NCI-H524 (cell line): ENCODE data around the gene SLC2A10.

Source experiments
- DNase-seq, 2 experiments: peaks; one replicate each; lab custom pipeline; 2025; lab: John Stamatoyannopoulos, UW

SLC2A10 gene

DNA sequence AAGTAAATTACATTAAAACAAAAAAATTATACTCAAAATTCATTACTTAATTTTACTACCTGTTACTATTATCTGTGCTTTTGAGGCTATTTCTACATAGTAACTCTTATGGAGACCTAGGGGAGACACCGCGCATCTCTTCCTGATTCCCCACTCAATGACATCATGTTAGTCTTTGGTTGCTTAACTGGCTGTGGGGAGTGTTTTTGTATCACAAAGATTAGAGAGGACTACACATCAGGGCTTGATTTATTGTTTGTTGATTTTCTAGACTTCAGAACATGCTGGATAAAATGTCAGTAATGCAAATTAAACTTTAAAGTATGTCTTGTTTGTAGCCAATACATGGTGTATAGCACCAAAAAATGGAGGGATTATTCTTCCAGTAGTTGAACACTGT, 26.0 kb downstream of the SLC2A10 start:
- DNase-seq: no peak

DNA sequence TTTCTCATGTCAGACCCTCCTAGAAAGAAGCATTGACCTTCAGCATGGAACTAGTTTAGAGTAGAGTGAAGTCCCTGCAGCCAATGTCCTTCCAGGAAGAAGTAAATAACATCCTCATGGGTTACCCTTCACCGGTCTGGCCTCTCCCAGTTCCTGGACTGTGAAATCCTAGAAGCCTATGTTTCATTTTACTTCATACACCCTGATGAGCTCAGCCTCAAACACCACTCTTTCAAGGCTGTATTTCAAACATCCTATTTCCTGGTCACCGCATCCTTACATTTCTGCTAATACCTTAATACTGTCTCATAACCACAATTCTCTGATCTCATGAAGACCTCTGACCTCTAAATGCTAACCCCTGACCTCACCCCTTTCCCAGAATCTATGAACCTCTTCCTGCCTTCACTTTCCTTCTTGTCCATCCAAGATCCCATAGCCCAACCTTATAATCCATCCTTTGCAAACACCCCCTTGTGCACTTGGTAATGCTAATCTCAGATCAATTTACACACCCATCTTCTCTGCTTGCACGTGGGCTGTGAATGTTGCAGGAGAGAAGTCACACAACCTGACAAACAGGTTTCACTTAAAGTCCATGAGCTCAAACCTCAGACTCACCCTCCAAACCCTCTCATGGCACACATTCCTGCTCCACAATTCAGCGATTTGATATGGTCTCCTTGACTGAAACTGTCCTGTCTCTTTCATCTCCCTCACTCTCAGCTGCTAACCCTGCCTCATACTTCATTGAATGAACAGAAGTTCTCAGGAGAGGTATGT, 30.2 kb downstream of the SLC2A10 start:
- DNase-seq: no peak

GRCh38 chr20:46740214-46740609, 30.8 kb downstream of the SLC2A10 start:
- no peak for DNase-seq

GRCh38 chr20:46741924-46742668, 32.6 kb downstream of the SLC2A10 start:
- no peak for DNase-seq

- no peak for DNase-seq
Measured at GRCh38 chr20:46742669-46743045, 33.2 kb downstream of the SLC2A10 start.

DNA sequence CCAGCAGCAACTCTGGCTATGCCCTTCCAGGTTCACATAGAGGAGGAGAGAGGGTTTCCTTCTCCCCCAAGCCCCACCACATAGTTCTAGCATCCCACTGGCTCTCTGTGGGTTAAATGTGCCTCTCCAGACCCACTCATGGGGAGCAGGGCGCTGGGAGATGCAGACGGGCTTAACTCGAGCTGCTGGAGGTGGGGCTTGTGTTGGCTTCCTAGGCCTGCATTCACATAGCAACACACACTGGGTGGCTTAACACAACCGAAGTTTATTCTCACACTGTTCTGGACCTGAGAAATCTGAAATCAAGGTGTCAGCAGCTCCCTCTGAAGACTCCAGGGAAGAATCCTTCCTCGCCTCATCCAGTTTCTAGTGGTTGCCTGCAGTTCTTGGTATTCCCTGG, 33.6 kb downstream of the SLC2A10 start:
- no peak for DNase-seq

GRCh38 chr20:46746956-46747526, 37.6 kb downstream of the SLC2A10 start:
- DNase-seq: no peak

DNA sequence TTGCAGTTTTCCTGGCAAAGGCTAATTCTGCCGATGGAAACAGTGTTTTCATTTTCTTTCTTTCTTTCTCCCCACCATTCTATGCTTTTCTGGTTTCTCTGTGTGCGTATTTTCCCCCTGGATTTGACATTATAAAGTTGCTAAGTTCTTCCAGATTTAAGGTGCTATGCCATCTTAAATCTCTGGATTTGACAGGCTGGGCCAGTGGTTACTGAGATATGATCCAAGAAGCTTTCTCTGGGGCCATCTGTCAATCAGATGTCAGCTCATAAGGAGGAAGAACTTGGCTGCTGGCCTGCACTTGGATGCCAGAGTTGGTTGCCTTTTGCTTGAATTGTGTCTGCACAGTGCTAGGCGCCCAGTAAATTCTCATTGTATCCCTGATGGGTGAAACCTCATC, 39.7 kb downstream of the SLC2A10 start:
- DNase-seq: peak; percentile 9 to 62

DNA sequence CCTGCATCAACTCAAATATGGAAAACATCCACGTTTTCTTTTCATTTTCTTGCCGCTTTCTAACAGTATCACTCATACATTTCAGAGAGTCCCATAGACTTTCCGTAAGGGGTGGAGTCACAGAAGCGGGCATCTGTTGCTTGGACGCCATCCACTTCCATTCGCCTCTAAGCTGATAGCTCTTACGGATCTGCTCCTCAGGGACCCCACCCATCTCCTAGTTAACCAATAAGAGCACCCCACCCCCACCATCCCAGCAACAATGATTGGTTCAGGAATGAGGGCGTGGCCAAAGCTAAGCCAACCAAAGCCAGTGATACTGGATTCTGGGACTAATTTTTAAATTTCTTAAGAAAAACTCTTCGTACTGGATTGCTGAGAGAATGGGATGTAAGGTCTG, 42.4 kb downstream of the SLC2A10 start:
- peak; percentile 91 to 92 for DNase-seq

DNA sequence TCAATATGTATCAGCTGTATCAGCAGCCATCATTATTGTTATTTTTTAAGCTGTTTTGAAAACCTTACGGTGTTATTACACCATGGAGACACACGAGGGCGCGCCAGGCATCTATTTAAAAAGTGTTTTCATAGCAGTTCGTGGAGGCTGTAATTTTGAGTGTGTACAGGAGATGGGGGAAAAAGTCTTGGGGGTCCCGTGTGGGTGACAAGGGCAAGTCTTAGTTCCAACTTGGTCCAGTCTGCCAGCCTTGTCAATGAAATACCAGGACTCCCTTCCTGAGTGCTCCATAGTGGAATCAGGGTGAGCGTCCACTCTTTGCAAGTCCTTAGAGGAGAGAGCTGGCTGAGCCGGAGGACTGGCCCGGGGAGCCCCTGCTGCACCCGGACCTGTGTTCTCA, 43.3 kb downstream of the SLC2A10 start:
- DNase-seq: peak; percentile 79 to 81

DNA sequence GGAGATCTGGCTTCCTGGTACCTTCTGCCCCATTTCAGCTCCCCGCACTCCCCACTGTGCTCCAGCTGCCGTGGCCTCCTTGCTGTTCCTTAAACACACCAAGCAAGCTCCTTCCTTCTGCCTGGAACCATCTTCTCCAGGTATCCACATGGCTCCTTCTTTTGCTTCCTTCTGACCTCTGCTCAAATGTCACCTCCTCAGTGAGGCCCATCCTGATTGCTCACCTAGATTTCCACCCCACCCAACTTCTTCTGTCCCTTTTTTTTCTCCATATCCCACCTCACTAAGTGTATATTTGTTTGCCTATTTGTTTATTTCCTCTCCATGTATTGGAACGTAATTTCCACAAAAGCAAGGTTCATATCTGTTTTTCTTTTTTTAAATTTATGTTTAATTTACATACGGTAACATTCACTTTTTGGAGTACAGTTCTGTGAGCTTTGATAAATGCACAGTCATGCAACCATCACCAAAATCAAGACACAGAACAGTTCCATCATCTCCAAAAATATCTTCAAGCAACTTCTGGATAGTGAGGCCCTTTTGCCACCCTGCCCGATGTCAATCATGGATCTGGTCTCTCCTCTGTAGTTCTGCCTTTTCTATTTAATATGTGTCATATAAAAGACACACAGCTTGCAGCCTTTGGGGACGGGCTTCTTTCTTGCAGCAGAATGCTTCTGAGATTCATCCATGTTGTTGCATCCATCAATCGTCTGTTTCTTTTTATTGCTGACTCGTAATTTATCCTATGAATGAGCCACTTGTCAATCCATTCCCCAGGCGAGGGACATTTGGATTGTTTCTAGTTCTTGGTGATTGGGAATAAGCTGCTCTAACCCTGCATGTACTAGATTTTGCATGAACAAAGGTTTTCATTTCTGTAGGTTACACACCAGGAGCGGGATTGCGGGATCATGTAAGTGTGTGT, 46.3 kb downstream of the SLC2A10 start:
- no peak for DNase-seq

GRCh38 chr20:46756419-46756818, 47.0 kb downstream of the SLC2A10 start:
- DNase-seq: no peak

- DNase-seq: no peak
Measured at GRCh38 chr20:46757135-46757534, 47.7 kb downstream of the SLC2A10 start.

DNA sequence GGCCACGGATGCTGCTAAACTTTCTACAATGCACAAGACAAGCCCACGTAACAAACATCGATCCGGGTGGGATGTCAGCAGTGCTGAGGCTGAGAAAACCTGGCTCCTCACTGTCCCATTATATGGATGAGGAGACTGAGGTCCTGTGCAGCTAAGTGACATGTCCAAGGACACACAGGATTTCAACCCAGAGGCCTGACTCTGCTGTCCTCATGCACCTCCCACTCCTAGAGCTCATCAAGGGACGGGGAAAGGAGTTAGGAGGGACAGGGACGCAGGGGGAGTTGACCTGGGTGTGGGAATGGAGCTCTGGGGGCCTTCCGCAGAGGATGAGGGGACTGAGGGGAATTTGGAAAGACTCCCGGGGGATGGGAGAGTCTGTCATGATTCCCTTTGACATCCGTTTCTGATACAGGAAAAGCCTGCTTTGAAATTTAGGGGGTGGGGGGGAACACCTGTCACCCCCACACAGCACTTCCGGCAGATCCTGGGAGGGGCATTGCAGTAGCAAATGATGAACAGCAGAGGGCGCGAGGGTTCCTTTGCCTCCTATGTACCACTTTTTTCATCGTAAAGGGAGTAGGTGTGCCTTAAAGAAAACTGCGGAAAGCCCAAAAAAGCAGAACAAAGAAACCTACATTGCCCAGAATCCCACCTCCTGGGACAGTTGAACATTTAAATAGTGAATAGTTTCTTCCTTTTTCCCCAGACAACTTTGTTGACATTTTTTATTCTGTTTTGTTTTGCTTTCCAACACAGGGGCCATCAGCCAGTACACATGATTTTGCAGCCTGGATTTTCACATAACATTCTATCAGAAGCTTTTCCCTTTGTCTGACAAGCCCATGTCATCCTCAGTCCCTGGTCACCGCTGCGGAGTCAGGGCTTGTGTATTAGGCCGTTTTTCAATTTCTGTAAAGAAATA, 48.6 kb downstream of the SLC2A10 start:
- peak; percentile 78 to 82 for DNase-seq

DNA sequence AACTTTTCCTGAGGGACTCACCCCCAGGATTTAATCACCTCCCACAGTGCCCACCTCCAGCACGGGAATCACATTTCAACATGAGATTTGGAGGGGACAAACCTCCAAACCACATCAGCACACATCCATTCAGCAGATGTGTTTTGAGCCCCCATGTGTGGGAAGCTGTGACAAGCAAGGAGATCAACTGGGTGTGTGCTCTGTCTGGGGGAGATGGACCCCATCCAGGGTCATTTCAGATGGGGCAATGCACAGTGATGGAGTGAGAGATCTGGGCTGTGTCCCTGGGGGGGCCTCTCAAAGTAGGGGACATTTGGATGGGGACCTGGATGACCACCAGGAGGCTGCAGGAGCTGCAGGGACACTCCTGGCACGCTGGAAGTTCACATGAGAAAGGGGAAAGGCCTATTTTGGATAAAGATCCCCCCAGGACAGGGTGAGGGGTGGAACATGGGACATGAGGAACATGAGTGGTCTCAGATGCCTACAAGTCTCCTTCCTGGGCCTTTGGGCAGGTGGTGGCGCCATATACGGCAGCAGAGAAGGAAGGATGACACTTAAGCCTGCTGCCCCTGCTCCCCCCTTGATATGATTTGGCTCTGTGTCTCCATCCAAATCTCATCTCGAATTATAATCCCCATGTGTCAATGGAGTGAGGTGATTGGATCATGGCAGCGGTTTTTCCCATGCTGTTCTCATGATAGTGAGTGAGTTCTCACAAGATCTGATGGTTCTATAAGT, 49.6 kb downstream of the SLC2A10 start:
- peak; percentile 80 to 94 for DNase-seq

DNA sequence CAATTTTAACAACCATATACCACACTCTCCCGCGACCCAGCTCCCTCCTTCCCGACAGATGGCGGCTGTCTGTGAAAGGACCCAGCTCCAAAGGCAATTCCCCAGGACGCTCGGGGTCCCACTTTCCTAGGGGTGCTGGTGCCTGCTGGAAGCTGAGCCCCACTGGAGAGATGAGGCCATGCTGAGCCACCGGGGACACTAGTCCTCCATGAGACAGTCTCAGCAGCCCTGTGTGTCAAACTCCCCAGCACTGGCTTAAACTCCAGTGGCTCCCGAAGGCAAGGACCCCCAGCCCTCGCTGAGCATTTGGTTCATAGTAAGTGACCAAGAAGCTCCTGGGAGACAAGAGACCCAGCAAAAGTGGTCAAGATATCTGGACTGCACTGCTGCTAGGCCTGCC, 52.1 kb downstream of the SLC2A10 start:
- peak in 1 of 2 experiments; percentile 35 for DNase-seq

DNA sequence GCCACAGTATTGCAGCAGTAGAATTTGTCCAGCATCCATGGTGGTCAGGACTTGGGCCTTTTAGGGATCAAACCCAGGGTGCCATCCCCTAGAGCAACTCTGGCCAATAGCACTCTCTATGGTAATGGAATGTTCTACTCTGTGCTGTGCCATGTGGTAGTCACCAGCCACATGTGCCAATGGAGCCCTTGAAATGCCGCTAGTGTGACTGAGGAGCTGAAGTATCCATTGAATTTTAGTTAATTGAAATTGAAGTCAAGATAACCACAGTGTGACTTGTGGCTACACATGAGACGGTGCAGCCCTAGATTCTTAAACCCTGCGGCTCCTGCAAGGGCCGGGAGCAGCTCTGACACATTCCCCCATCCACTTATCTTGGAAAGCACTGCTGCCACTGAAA, 54.6 kb downstream of the SLC2A10 start:
- DNase-seq: no peak

- no peak for DNase-seq
Measured at GRCh38 chr20:46765506-46766120, 56.2 kb downstream of the SLC2A10 start.

- peak; percentile 60 to 75 for DNase-seq
Measured at GRCh38 chr20:46767127-46767761, 57.8 kb downstream of the SLC2A10 start.
